Measurements from ENCODE around the gene VSTM4.

- TF ChIP-seq CTCF (conservative IDR thresholded peaks at IDR 0.05; ENCODE audit: low read depth, low read length) = no peak
- TF ChIP-seq POLR2A (IDR thresholded peaks at IDR 0.05; ENCODE audit: low read depth, low read length) = no peak
- no peak for TF ChIP-seq FOS (IDR thresholded peaks at IDR 0.05; ENCODE audit: low read depth, low read length)
- no peak for TF ChIP-seq MAFK (IDR thresholded peaks at IDR 0.05; ENCODE audit: low read depth, low read length)
- no peak for TF ChIP-seq RAD21 (IDR thresholded peaks at IDR 0.05; ENCODE audit: low read length)
- no peak for TF ChIP-seq RFX5 (IDR thresholded peaks at IDR 0.05; ENCODE audit: low read depth, low read length)
- no peak for TF ChIP-seq SMC3 (IDR thresholded peaks at IDR 0.05; ENCODE audit: low read depth, low read length)
Observed at GRCh38 chr10:49115796-49116508, 630 bp upstream of the VSTM4 start.
